ENCODE data around the gene SURF4. TPM values are rescaled to one million over a fixed set of nuclear protein-coding genes. Genes with fewer than 3 reads are reported as not detected.

SURF4 gene
- total and polyA plus RNA-seq, 2 donors (not counting 1 experiment from before 2014, with no cell fraction given): 34.7 to 43.8 TPM

- Histone ChIP-seq H3K9me3 (ENCODE audit: control extremely low read depth in 1 of 3, control insufficient read depth in 2 of 3, insufficient read depth in 1 of 3, low read length in 2 of 3) (peaks cover 0 to 8% (median 0%) of the 10 kb centered on the region in 3 donors), H3K27me3 (replicated peaks in 1 of 4; ENCODE audit: control extremely low read depth in 1 of 4, control insufficient read depth in 3 of 4, insufficient read depth in 4 of 4, low read length in 3 of 4) (no peaks in the 10 kb centered on the region), H3K27ac (ENCODE audit: low read length in 2 of 2) (no peak overlapping the region), H3K36me3 (replicated peaks in 1 of 2; ENCODE audit: control extremely low read depth in 1 of 2, control insufficient read depth in 1 of 2, extremely low read depth in 1 of 2, insufficient read depth in 2 of 2, low read length in 1 of 2) (peaks cover 0 to 52% of the 10 kb centered on the region in 2 experiments), H2AFZ (ENCODE audit: insufficient read depth, low read depth, low read length, poor library complexity, severe bottlenecking) (no peak overlapping the region), H3K4me3 (ENCODE audit: control extremely low read depth in 1 of 5, extremely low read depth in 1 of 5, insufficient read depth in 1 of 5, low read depth in 2 of 5, low read length in 4 of 5) (no peak overlapping the region), H4K20me1 (ENCODE audit: control insufficient read depth, insufficient read depth, low read length, poor library complexity, severe bottlenecking) (peaks cover 50% of the 10 kb centered on the region), H3K9ac (ENCODE audit: low read length) (no peak overlapping the region), H3K4me2 (replicated peaks; ENCODE audit: low read depth, low read length, poor library complexity, severe bottlenecking) (no peak overlapping the region), H3K4me1 (ENCODE audit: control insufficient read depth in 2 of 2, insufficient read depth in 2 of 2, low read length in 2 of 2) (peaks cover 25 to 41% of the 10 kb centered on the region in 2 donors), H3K79me2 (ENCODE audit: control insufficient read depth, insufficient read depth, low read length) (peaks cover 55% of the 10 kb centered on the region)
- DNase-seq: no peak
- ChIA-PET POLR2A (no interaction called here), CTCF (interaction anchor here (1.8 kb wide), 1 partner anchor 14 kb away, joined by 5 read pairs; no protein-coding TSS in a partner anchor)
- H3K27ac Mint-ChIP-seq: no peak overlapping the region
- ATAC-seq (ENCODE audit: low read depth): no peak
- TF ChIP-seq CTCF (IDR thresholded peaks at IDR 0.05): no peak
- no peak for TF ChIP-seq EZH2 (IDR thresholded peaks at IDR 0.05; ENCODE audit: borderline replicate concordance, insufficient read depth, low read depth, low read length, poor library complexity, severe bottlenecking)
- no peaks in the 10 kb centered on the region for H3K27me3 Mint-ChIP-seq
- no peaks in the 10 kb centered on the region for H3K9me3 Mint-ChIP-seq (ENCODE audit: insufficient read depth)
- intact Hi-C loops (cut with micrococcal nuclease): loop anchor here (10.0 kb wide), 1 partner anchor 169 kb away; no protein-coding TSS in a partner anchor
- WGBS (ENCODE audit: insufficient coverage): 100% methylated on average over 5 of the region's 5 CpGs
- peaks cover 44% of the 10 kb centered on the region for H3K4me1 Mint-ChIP-seq
- no peak overlapping the region for H3K4me3 Mint-ChIP-seq
Measured at GRCh38 chr9:133353548-133353947, 22.3 kb downstream of the SURF4 start.

GRCh38 chr9:133352635-133353340 is 23.1 kb downstream of the SURF4 start:
- WGBS (ENCODE audit: insufficient coverage): 83% methylated on average over 6 of the region's 8 CpGs
- peaks cover 25 to 38% of the 10 kb centered on the region in 2 donors for H3K4me1 ChIP-seq (ENCODE audit: control insufficient read depth in 2 of 2, insufficient read depth in 2 of 2, low read length in 2 of 2)
- H3K4me3 Mint-ChIP-seq: no peak overlapping the region

More at GRCh38 chr9:133352635-133353340, 23.1 kb downstream of the SURF4 start:
- Histone ChIP-seq H2AFZ (ENCODE audit: insufficient read depth, low read depth, low read length, poor library complexity, severe bottlenecking) (no peak overlapping the region), H3K79me2 (ENCODE audit: control insufficient read depth, insufficient read depth, low read length) (peaks cover 52% of the 10 kb centered on the region), H3K27ac (ENCODE audit: low read length in 2 of 2) (no peak overlapping the region), H3K9ac (ENCODE audit: low read length) (no peak overlapping the region), H3K9me3 (ENCODE audit: control extremely low read depth in 1 of 3, control insufficient read depth in 2 of 3, insufficient read depth in 1 of 3, low read length in 2 of 3) (peaks cover 0 to 8% (median 0%) of the 10 kb centered on the region in 3 donors), H4K20me1 (ENCODE audit: control insufficient read depth, insufficient read depth, low read length, poor library complexity, severe bottlenecking) (peaks cover 45% of the 10 kb centered on the region), H3K36me3 (replicated peaks in 1 of 2; ENCODE audit: control extremely low read depth in 1 of 2, control insufficient read depth in 1 of 2, extremely low read depth in 1 of 2, insufficient read depth in 2 of 2, low read length in 1 of 2) (peaks cover 0 to 47% of the 10 kb centered on the region in 2 experiments), H3K4me2 (replicated peaks; ENCODE audit: low read depth, low read length, poor library complexity, severe bottlenecking) (no peak overlapping the region), H3K27me3 (replicated peaks in 1 of 4; ENCODE audit: control extremely low read depth in 1 of 4, control insufficient read depth in 3 of 4, insufficient read depth in 4 of 4, low read length in 3 of 4) (no peaks in the 10 kb centered on the region), H3K4me3 (ENCODE audit: control extremely low read depth in 1 of 5, extremely low read depth in 1 of 5, insufficient read depth in 1 of 5, low read depth in 2 of 5, low read length in 4 of 5) (no peak overlapping the region)
- Mint-ChIP-seq H3K9me3 (ENCODE audit: insufficient read depth) (no peaks in the 10 kb centered on the region), H3K27me3 (no peaks in the 10 kb centered on the region), H3K4me1 (peaks cover 43% of the 10 kb centered on the region), H3K27ac (no peak overlapping the region)
- intact Hi-C loops (cut with micrococcal nuclease): loop anchor here (10.0 kb wide), 1 partner anchor 168 kb away; no protein-coding TSS in a partner anchor
- CTCF ChIA-PET: interaction anchor here (1.1 to 1.8 kb wide), 2 partner anchors 13 to 18 kb away, joined by 3 to 5 read pairs; no protein-coding TSS in a partner anchor
- TF ChIP-seq CTCF (IDR thresholded peaks at IDR 0.05) (no peak), EZH2 (IDR thresholded peaks at IDR 0.05; ENCODE audit: borderline replicate concordance, insufficient read depth, low read depth, low read length, poor library complexity, severe bottlenecking) (no peak)
- DNase-seq (no peak), ATAC-seq (ENCODE audit: low read depth) (no peak)
- POLR2A ChIA-PET: no interaction called here
